Lung (tissue), 12 donors: Measurements from ENCODE around the gene TMEM54. TPM values are rescaled to one million over a fixed set of nuclear protein-coding genes. Genes with fewer than 3 reads are reported as not detected.

ENCODE experiments used
- ATAC-seq: fragments of 200-7000 bp; cut with Tn5 transposase; one replicate; pipeline ENCODE4 v1.9.1; 2020; ENCODE audit warnings: moderate number of reproducible peaks; ENCODE audit not compliant: insufficient read depth, low FRiP score
- DNase-seq, 3 donors: peaks; one replicate each; pipeline ENCODE4 v3.0.0-alpha.2; 2013 to 2017
- H3K27ac ChIP-seq, 2 donors: one replicate each; pipeline ENCODE4 v1.5.1; 2013; ENCODE audit warnings: mild to moderate bottlenecking in 2 of 2, moderate library complexity in 2 of 2, control low read depth in 1 of 2, inconsistent platforms in 1 of 2, low read depth in 1 of 2, low read length in 1 of 2
- H3K27me3 ChIP-seq, 3 donors: one replicate each; pipeline ENCODE4 v1.5.1; 2013; ENCODE audit warnings: low read length in 2 of 3; ENCODE audit not compliant: control insufficient read depth in 3 of 3, insufficient read depth in 3 of 3
- H3K36me3 ChIP-seq, 4 donors: one replicate each; pipeline ENCODE4 v1.5.1; 2013; ENCODE audit warnings: low read length in 4 of 4, mild to moderate bottlenecking in 1 of 4, moderate library complexity in 1 of 4; ENCODE audit not compliant: control insufficient read depth in 4 of 4, insufficient read depth in 4 of 4
- H3K4me1 ChIP-seq, 5 donors: one replicate each; pipeline ENCODE4 v1.5.1; 2013; ENCODE audit warnings: low read length in 5 of 5, mild to moderate bottlenecking in 2 of 5, moderate library complexity in 1 of 5; ENCODE audit not compliant: control insufficient read depth in 5 of 5, insufficient read depth in 5 of 5
- H3K4me3 ChIP-seq: one replicate; pipeline ENCODE4 v1.5.1; 2013; ENCODE audit warnings: mild to moderate bottlenecking, control low read depth, moderate library complexity
- H3K9ac ChIP-seq, 2 donors: one replicate each; pipeline ENCODE4 v1.5.1; 2013; ENCODE audit warnings: low read length in 2 of 2, control low read depth in 1 of 2; ENCODE audit not compliant: insufficient read depth in 1 of 2
- H3K9me3 ChIP-seq, 4 donors: one replicate each; pipeline ENCODE4 v1.5.1; 2013; ENCODE audit warnings: low read length in 3 of 4, mild to moderate bottlenecking in 1 of 4, moderate library complexity in 1 of 4; ENCODE audit not compliant: control insufficient read depth in 4 of 4, insufficient read depth in 3 of 4
- WGBS, 2 donors: extraction: QIAGEN DNeasy Blood & Tissue Kit; methylation state at CpG; one replicate each; pipeline ENCODE4 v1.1.7; 2013; 5-methylcytosine and 5-hydroxymethylcytosine counted together
- polyA plus RNA-seq, 2 donors: library from polyadenylated mRNA; stranded (reverse); fragments of 200-250 nt; gene quantifications; one replicate each; pipeline ENCODE4 v1.2.1, GENCODE V29; 2013
- total RNA-seq, 2 donors: library from RNA; depleted of rRNA in 1 of 2; stranded (reverse); fragments of >200 nt in 1 of 2; gene quantifications; one replicate each; pipeline ENCODE4 v1.2.1, GENCODE V29; 2014 to 2021
- TF ChIP-seq, protein P1 (sequence below): IDR thresholded peaks from 2 replicates; pipeline ENCODE4 v1.5.1; 2012; ENCODE audit warnings: mild to moderate bottlenecking; ENCODE audit errors: control extremely low read depth, extremely low read depth
- donor health status: control.
- donor health status: control.
- donor health status: Bipolar disorder and iron deficiency.
- donor health status: healthy.
- donor health status: DM: yes; HTN: yes; CAD: no.

The TMEM54 gene
- total and polyA plus RNA-seq, 4 donors: 22.4 to 56.6 (median 43.1) TPM

GRCh38 chr1:32868806-32869455 lies 32.3 kb downstream of the TMEM54 start:
- WGBS, 2 donors: 98% methylated on average over 9 of the region's 9 CpGs
- H3K9ac ChIP-seq: no peak overlapping the region
- no peak overlapping the region for H3K4me3 ChIP-seq
- peaks cover 0 to 6% (median 0%) of the 10 kb centered on the region in 3 donors for H3K27me3 ChIP-seq
- peaks cover 0 to 32% (median 0%) of the 10 kb centered on the region in 5 donors for H3K4me1 ChIP-seq
- ATAC-seq (no peak), DNase-seq (no peak)
- peaks cover 0 to 8% (median 0%) of the 10 kb centered on the region in 4 donors for H3K36me3 ChIP-seq
- TF ChIP-seq, protein P1, sequence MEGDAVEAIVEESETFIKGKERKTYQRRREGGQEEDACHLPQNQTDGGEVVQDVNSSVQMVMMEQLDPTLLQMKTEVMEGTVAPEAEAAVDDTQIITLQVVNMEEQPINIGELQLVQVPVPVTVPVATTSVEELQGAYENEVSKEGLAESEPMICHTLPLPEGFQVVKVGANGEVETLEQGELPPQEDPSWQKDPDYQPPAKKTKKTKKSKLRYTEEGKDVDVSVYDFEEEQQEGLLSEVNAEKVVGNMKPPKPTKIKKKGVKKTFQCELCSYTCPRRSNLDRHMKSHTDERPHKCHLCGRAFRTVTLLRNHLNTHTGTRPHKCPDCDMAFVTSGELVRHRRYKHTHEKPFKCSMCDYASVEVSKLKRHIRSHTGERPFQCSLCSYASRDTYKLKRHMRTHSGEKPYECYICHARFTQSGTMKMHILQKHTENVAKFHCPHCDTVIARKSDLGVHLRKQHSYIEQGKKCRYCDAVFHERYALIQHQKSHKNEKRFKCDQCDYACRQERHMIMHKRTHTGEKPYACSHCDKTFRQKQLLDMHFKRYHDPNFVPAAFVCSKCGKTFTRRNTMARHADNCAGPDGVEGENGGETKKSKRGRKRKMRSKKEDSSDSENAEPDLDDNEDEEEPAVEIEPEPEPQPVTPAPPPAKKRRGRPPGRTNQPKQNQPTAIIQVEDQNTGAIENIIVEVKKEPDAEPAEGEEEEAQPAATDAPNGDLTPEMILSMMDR: no peak
- H3K27ac ChIP-seq: no peak overlapping the region
- no peaks in the 10 kb centered on the region for H3K9me3 ChIP-seq

- 95 to 97% methylated on average over 13 of the region's 13 CpGs for WGBS, 2 donors
- no peak overlapping the region for H3K4me3 ChIP-seq
- peaks cover 0 to 32% (median 0%) of the 10 kb centered on the region in 5 donors for H3K4me1 ChIP-seq
- no peak for DNase-seq
- no peak overlapping the region for H3K27ac ChIP-seq
- no peak for ATAC-seq
- peaks cover 0 to 6% (median 0%) of the 10 kb centered on the region in 3 donors for H3K27me3 ChIP-seq
- H3K9me3 ChIP-seq: no peaks in the 10 kb centered on the region
- peaks cover 0 to 8% (median 0%) of the 10 kb centered on the region in 4 donors for H3K36me3 ChIP-seq
- no peak overlapping the region for H3K9ac ChIP-seq
- TF ChIP-seq, protein P1: no peak
Measured at GRCh38 chr1:32868085-32868484, 33.1 kb downstream of the TMEM54 start.

GRCh38 chr1:32867671-32868070 lies 33.5 kb downstream of the TMEM54 start:
- H3K27me3 ChIP-seq: peaks cover 0 to 6% (median 0%) of the 10 kb centered on the region in 3 donors
- TF ChIP-seq, protein P1: no peak
- no peaks in the 10 kb centered on the region for H3K9me3 ChIP-seq
- H3K36me3 ChIP-seq: peaks cover 0 to 9% (median 0%) of the 10 kb centered on the region in 4 donors
- H3K4me3 ChIP-seq: no peak overlapping the region
- no peak overlapping the region for H3K27ac ChIP-seq
- peaks cover 0 to 29% (median 0%) of the 10 kb centered on the region in 5 donors for H3K4me1 ChIP-seq
- ATAC-seq (no peak), DNase-seq (no peak)
- H3K9ac ChIP-seq: no peak overlapping the region
- WGBS, 2 donors: 96% methylated on average over 7 of the region's 7 CpGs

DNA sequence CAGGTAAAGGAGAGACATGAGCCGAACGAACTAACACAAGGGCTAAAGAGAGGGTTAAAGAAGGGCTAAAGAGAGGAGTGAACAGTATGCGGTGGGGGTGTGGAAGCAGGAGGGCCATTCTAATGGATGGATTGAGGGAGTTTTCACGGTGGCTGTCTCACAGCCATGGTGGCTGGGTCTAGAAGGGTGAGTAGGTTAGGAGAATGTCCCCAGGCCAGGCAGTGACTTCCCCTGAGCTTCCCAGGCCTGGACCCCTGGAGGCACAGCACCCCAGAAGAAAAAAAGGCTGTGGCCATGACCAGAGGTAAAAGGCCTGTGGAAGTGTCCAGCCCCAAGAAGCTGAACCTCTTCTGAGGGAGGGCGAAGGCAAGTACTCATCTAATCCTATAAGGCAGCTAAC lies 34.0 kb downstream of the TMEM54 start:
- Histone ChIP-seq H3K27me3 (peaks cover 0 to 6% (median 0%) of the 10 kb centered on the region in 3 donors), H3K9me3 (no peaks in the 10 kb centered on the region), H3K27ac (no peak overlapping the region), H3K36me3 (peaks cover 0 to 11% (median 0%) of the 10 kb centered on the region in 4 donors), H3K4me1 (peaks cover 0 to 26% (median 0%) of the 10 kb centered on the region in 5 donors), H3K9ac (no peak overlapping the region), H3K4me3 (no peak overlapping the region)
- WGBS, 2 donors: 91 to 95% methylated on average over 5 of the region's 5 CpGs
- no peak for ATAC-seq
- TF ChIP-seq, protein P1: no peak
- DNase-seq: no peak
